Mucosa of stomach (tissue), 1 donor: ENCODE data around the gene HTR1B.

Experiments
- H3K27me3 ChIP-seq: one replicate; pipeline ENCODE4 v1.7.0; 2013; ENCODE audit warnings: mild to moderate bottlenecking, low read length; ENCODE audit not compliant: control insufficient read depth, insufficient read depth
- H3K36me3 ChIP-seq: one replicate; pipeline ENCODE4 v1.7.0; 2013; ENCODE audit warnings: low read length; ENCODE audit not compliant: control insufficient read depth, insufficient read depth
- H3K4me1 ChIP-seq: one replicate; pipeline ENCODE4 v1.7.0; 2013; ENCODE audit warnings: mild to moderate bottlenecking, low read length; ENCODE audit not compliant: control insufficient read depth, insufficient read depth
- H3K4me3 ChIP-seq: one replicate; pipeline ENCODE4 v1.7.0; 2013; ENCODE audit warnings: low read length
- H3K9ac ChIP-seq: one replicate; pipeline ENCODE4 v1.7.0; 2013; ENCODE audit warnings: mild to moderate bottlenecking, low read length, moderate library complexity
- H3K9me3 ChIP-seq: one replicate; pipeline ENCODE4 v1.7.0; 2013; ENCODE audit warnings: mild to moderate bottlenecking, low read length, moderate library complexity; ENCODE audit not compliant: control insufficient read depth
- donor health status: Pancreatic carcinoma.

The HTR1B gene

GRCh38 chr6:77451466-77451865 lies 11.8 kb downstream of the HTR1B start:
- no peaks in the 10 kb centered on the region for H3K9me3 ChIP-seq
- H3K4me1 ChIP-seq, result no peaks in the 10 kb centered on the region
- H3K4me3 ChIP-seq, result no peak overlapping the region
- H3K9ac ChIP-seq, result no peak overlapping the region
- H3K36me3 ChIP-seq, result no peaks in the 10 kb centered on the region
- no peaks in the 10 kb centered on the region for H3K27me3 ChIP-seq

GRCh38 chr6:77450924-77451323 lies 12.4 kb downstream of the HTR1B start:
- no peaks in the 10 kb centered on the region for H3K9me3 ChIP-seq
- H3K27me3 ChIP-seq, result no peaks in the 10 kb centered on the region
- no peaks in the 10 kb centered on the region for H3K4me1 ChIP-seq
- no peak overlapping the region for H3K9ac ChIP-seq
- H3K4me3 ChIP-seq, result no peak overlapping the region
- H3K36me3 ChIP-seq, result no peaks in the 10 kb centered on the region

GRCh38 chr6:77448546-77448945 lies 14.7 kb downstream of the HTR1B start:
- Histone ChIP-seq H3K36me3 (no peaks in the 10 kb centered on the region), H3K9me3 (no peaks in the 10 kb centered on the region), H3K27me3 (no peaks in the 10 kb centered on the region), H3K4me3 (no peak overlapping the region), H3K9ac (no peak overlapping the region), H3K4me1 (no peaks in the 10 kb centered on the region)

- H3K9ac ChIP-seq, result no peak overlapping the region
- H3K4me1 ChIP-seq, result no peaks in the 10 kb centered on the region
- no peak overlapping the region for H3K4me3 ChIP-seq
- no peaks in the 10 kb centered on the region for H3K27me3 ChIP-seq
- H3K9me3 ChIP-seq, result no peaks in the 10 kb centered on the region
- H3K36me3 ChIP-seq, result no peaks in the 10 kb centered on the region
Observed at GRCh38 chr6:77447254-77447653, 16.0 kb downstream of the HTR1B start.

- H3K36me3 ChIP-seq, result no peaks in the 10 kb centered on the region
- no peaks in the 10 kb centered on the region for H3K27me3 ChIP-seq
Observed at GRCh38 chr6:77446249-77446648, 17.0 kb downstream of the HTR1B start.

GRCh38 chr6:77445214-77445613 lies 18.1 kb downstream of the HTR1B start:
- H3K9me3 ChIP-seq, result no peaks in the 10 kb centered on the region

More at GRCh38 chr6:77446249-77446648, 17.0 kb downstream of the HTR1B start:
- H3K9ac ChIP-seq, result no peak overlapping the region
- no peaks in the 10 kb centered on the region for H3K9me3 ChIP-seq
- H3K4me3 ChIP-seq, result no peak overlapping the region
- no peaks in the 10 kb centered on the region for H3K4me1 ChIP-seq

GRCh38 chr6:77440206-77440976 lies 22.9 kb downstream of the HTR1B start:
- no peaks in the 10 kb centered on the region for H3K9me3 ChIP-seq
- no peaks in the 10 kb centered on the region for H3K36me3 ChIP-seq
- H3K4me3 ChIP-seq, result no peak overlapping the region
- no peak overlapping the region for H3K9ac ChIP-seq
- no peaks in the 10 kb centered on the region for H3K4me1 ChIP-seq
- no peaks in the 10 kb centered on the region for H3K27me3 ChIP-seq

More at GRCh38 chr6:77445214-77445613, 18.1 kb downstream of the HTR1B start:
- no peaks in the 10 kb centered on the region for H3K4me1 ChIP-seq
- H3K27me3 ChIP-seq, result no peaks in the 10 kb centered on the region
- H3K9ac ChIP-seq, result no peak overlapping the region
- H3K4me3 ChIP-seq, result no peak overlapping the region
- no peaks in the 10 kb centered on the region for H3K36me3 ChIP-seq

- no peaks in the 10 kb centered on the region for H3K27me3 ChIP-seq
- H3K4me3 ChIP-seq, result no peak overlapping the region
- no peaks in the 10 kb centered on the region for H3K4me1 ChIP-seq
- H3K36me3 ChIP-seq, result no peaks in the 10 kb centered on the region
- H3K9me3 ChIP-seq, result no peaks in the 10 kb centered on the region
- H3K9ac ChIP-seq, result no peak overlapping the region
Observed at GRCh38 chr6:77433888-77434287, 29.4 kb downstream of the HTR1B start.

GRCh38 chr6:77430504-77430903 lies 32.8 kb downstream of the HTR1B start:
- Histone ChIP-seq H3K27me3 (no peaks in the 10 kb centered on the region), H3K9ac (no peak overlapping the region), H3K4me3 (no peak overlapping the region), H3K4me1 (no peaks in the 10 kb centered on the region), H3K36me3 (no peaks in the 10 kb centered on the region), H3K9me3 (no peaks in the 10 kb centered on the region)

- H3K9me3 ChIP-seq, result no peaks in the 10 kb centered on the region
- H3K4me1 ChIP-seq, result no peaks in the 10 kb centered on the region
- no peaks in the 10 kb centered on the region for H3K36me3 ChIP-seq
- H3K9ac ChIP-seq, result no peak overlapping the region
- H3K27me3 ChIP-seq, result no peaks in the 10 kb centered on the region
- H3K4me3 ChIP-seq, result no peak overlapping the region
Observed at GRCh38 chr6:77425671-77426070, 37.6 kb downstream of the HTR1B start.

GRCh38 chr6:77425216-77425615 lies 38.1 kb downstream of the HTR1B start:
- no peak overlapping the region for H3K9ac ChIP-seq
- no peaks in the 10 kb centered on the region for H3K27me3 ChIP-seq
- H3K36me3 ChIP-seq, result no peaks in the 10 kb centered on the region

GRCh38 chr6:77424761-77425160 lies 38.5 kb downstream of the HTR1B start:
- H3K27me3 ChIP-seq, result no peaks in the 10 kb centered on the region
- no peak overlapping the region for H3K4me3 ChIP-seq
- H3K9me3 ChIP-seq, result no peaks in the 10 kb centered on the region
- no peaks in the 10 kb centered on the region for H3K4me1 ChIP-seq
- H3K36me3 ChIP-seq, result no peaks in the 10 kb centered on the region
- H3K9ac ChIP-seq, result no peak overlapping the region

More at GRCh38 chr6:77425216-77425615, 38.1 kb downstream of the HTR1B start:
- no peaks in the 10 kb centered on the region for H3K4me1 ChIP-seq
- H3K9me3 ChIP-seq, result no peaks in the 10 kb centered on the region
- H3K4me3 ChIP-seq, result no peak overlapping the region
